ENCODE data around the gene GPSM3.

DNA sequence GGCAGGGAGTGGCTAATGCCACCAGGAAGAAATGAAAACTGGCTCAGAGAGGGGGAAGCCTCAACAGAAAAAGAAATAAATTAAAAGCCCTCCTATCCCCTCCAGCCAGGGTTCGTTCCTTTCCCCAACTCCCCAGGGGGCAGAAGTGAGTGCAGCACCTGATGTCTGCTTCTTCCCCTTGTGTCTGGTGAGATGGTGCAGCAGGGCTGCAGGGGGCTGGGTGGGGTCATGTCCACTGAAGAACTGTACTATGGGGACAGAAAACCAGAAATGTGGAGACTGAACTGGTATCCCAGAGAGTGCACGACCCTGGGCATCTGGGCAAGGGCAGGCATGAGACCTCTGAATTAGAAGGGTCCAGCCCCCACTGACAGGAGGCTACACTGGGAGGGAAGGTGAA lies 24.1 kb downstream of the GPSM3 start:
- TF ChIP-seq POLR2AphosphoS5 (IDR thresholded peaks at IDR 0.05; ENCODE audit: low read depth, low read length), result no peak
- no peak for TF ChIP-seq TAF1 (IDR thresholded peaks at IDR 0.05; ENCODE audit: borderline replicate concordance, insufficient read depth, low read length)
- TF ChIP-seq, protein P1, sequence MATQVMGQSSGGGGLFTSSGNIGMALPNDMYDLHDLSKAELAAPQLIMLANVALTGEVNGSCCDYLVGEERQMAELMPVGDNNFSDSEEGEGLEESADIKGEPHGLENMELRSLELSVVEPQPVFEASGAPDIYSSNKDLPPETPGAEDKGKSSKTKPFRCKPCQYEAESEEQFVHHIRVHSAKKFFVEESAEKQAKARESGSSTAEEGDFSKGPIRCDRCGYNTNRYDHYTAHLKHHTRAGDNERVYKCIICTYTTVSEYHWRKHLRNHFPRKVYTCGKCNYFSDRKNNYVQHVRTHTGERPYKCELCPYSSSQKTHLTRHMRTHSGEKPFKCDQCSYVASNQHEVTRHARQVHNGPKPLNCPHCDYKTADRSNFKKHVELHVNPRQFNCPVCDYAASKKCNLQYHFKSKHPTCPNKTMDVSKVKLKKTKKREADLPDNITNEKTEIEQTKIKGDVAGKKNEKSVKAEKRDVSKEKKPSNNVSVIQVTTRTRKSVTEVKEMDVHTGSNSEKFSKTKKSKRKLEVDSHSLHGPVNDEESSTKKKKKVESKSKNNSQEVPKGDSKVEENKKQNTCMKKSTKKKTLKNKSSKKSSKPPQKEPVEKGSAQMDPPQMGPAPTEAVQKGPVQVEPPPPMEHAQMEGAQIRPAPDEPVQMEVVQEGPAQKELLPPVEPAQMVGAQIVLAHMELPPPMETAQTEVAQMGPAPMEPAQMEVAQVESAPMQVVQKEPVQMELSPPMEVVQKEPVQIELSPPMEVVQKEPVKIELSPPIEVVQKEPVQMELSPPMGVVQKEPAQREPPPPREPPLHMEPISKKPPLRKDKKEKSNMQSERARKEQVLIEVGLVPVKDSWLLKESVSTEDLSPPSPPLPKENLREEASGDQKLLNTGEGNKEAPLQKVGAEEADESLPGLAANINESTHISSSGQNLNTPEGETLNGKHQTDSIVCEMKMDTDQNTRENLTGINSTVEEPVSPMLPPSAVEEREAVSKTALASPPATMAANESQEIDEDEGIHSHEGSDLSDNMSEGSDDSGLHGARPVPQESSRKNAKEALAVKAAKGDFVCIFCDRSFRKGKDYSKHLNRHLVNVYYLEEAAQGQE (IDR thresholded peaks at IDR 0.05; ENCODE audit: insufficient read depth in 1 of 2, low read depth in 2 of 2, low read length in 2 of 2), result no peak

All from PFSK-1 (cell line).